Stomach (tissue), 9 donors: ENCODE results near the gene SMG1. TPM values are rescaled to one million over a fixed set of nuclear protein-coding genes. Genes with fewer than 3 reads are reported as not detected.

Experiments used
- DNase-seq, 2 donors: peaks; one replicate each; pipeline versions ENCODE4 v3.0.0 to v3.0.0-alpha.2; 2013 to 2019
- H3K27ac ChIP-seq, 5 donors: fragments of 200-600 bp in 4 of 5; sonication (generic) in 4 of 5; one replicate each; pipeline ENCODE4 v1.5.1; 2013 to 2019; ENCODE audit warnings: mild to moderate bottlenecking in 1 of 5, moderate library complexity in 1 of 5
- H3K27me3 ChIP-seq, 3 donors: fragments of 200-600 bp; sonication (generic); one replicate each; pipeline ENCODE4 v1.5.1; 2017 to 2019; ENCODE audit warnings: mixed run types in 1 of 3
- H3K36me3 ChIP-seq, 4 donors: fragments of 200-600 bp; sonication (generic); 1 replicate in 3 of 4; 2 replicates in 1 of 4; pipeline ENCODE4 v1.5.1; 2016 to 2019
- H3K4me1 ChIP-seq, 4 donors: fragments of 200-600 bp; sonication (generic); one replicate each; pipeline ENCODE4 v1.5.1; 2016 to 2019
- H3K4me3 ChIP-seq, 4 donors: fragments of 200-600 bp; sonication (generic) in 3 of 4; one replicate each; pipeline ENCODE4 v1.5.1; 2016 to 2019; ENCODE audit warnings: mild to moderate bottlenecking in 1 of 4
- H3K9me3 ChIP-seq, 4 donors: fragments of 200-600 bp; sonication (generic); one replicate each; pipeline ENCODE4 v1.5.1; 2016 to 2019
- CTCF ChIP-seq, 7 experiments: fragments of 450-650 bp in 4 of 7; fragments of 200-600 bp in 3 of 7; sonication (generic) in 3 of 7; IDR thresholded peaks; one replicate each; pipeline ENCODE4 v1.5.1; 2016 to 2019; ENCODE audit warnings: antibody characterized with exemption in 7 of 7, control low read depth in 2 of 7, mild to moderate bottlenecking in 1 of 7
- EP300 ChIP-seq: sonication (generic); formaldehyde crosslinking; IDR thresholded peaks from one replicate; pipeline ENCODE4 v1.6.1; 2017; ENCODE audit warnings: antibody characterized with exemption
- POLR2A ChIP-seq, 4 donors: fragments of 450-650 bp; IDR thresholded peaks; one replicate each; pipeline ENCODE4 v1.6.1; 2016; ENCODE audit warnings: antibody characterized with exemption in 4 of 4, control low read depth in 2 of 4, mild to moderate bottlenecking in 1 of 4, moderate library complexity in 1 of 4
- POLR2AphosphoS5 ChIP-seq, 3 donors: sonication (generic); formaldehyde crosslinking; IDR thresholded peaks; one replicate each; pipeline ENCODE4 v1.6.1; 2016; ENCODE audit warnings: antibody characterized with exemption in 3 of 3
- WGBS, 5 donors: extraction: QIAGEN DNeasy Blood & Tissue Kit in 3 of 5; methylation state at CpG; one replicate each; pipeline versions ENCODE4 v1.1.5 to v1.1.7; 2013 to 2018; 5-methylcytosine and 5-hydroxymethylcytosine counted together
- intact Hi-C: fragments of 100-400 bp; cut with DNase I; formaldehyde crosslinking; loops from one replicate; pipeline ENCODE4 v1.15.1; 2023; ENCODE audit warnings: low total_unique reads
- polyA plus RNA-seq, 3 donors: library from polyadenylated mRNA; stranded (reverse); fragments of 200-250 nt; gene quantifications; one replicate each; pipeline ENCODE4 v1.2.3, GENCODE V29; 2013
- total RNA-seq, 5 donors: library from RNA; depleted of rRNA; stranded (reverse); fragments of >200 nt; gene quantifications; one replicate each; pipeline versions ENCODE4 v1.1.0 to v1.2.3, GENCODE V29; 2014 to 2016
- donor health status: healthy with polysubstance abuse.
- donor health status: Bipolar disorder and iron deficiency.
- donor health status: healthy.

The SMG1 gene
- total and polyA plus RNA-seq, 8 donors: 3.8 to 135 (median 61.0) TPM

GRCh38 chr16:18943414-18943813 is 17.2 kb upstream of the SMG1 start:
- 84 to 92% (median 88%) methylated on average over 7 of the region's 7 CpGs for WGBS, 5 donors
- TF ChIP-seq POLR2A (IDR thresholded peaks at IDR 0.05) (no peak), POLR2AphosphoS5 (IDR thresholded peaks at IDR 0.05) (no peak), EP300 (no peak), CTCF (IDR thresholded peaks at IDR 0.05) (no peak)
- Histone ChIP-seq H3K36me3 (no peaks in the 10 kb centered on the region), H3K27ac (no peak overlapping the region), H3K4me1 (peaks cover 0 to 8% (median 3%) of the 10 kb centered on the region in 4 donors), H3K9me3 (no peaks in the 10 kb centered on the region), H3K4me3 (no peak overlapping the region), H3K27me3 (no peaks in the 10 kb centered on the region)
- intact Hi-C loops: no loop called here
- no peak for DNase-seq

GRCh38 chr16:18942061-18942460 is 15.9 kb upstream of the SMG1 start:
- Histone ChIP-seq H3K4me1 (peaks cover 0 to 8% (median 3%) of the 10 kb centered on the region in 4 donors), H3K4me3 (no peak overlapping the region), H3K9me3 (no peaks in the 10 kb centered on the region), H3K36me3 (no peaks in the 10 kb centered on the region), H3K27me3 (no peaks in the 10 kb centered on the region), H3K27ac (no peak overlapping the region)
- intact Hi-C loops: no loop called here
- DNase-seq: no peak
- WGBS, 5 donors: 30 to 47% (median 36%) methylated on average over 1 of the region's 1 CpG
- TF ChIP-seq POLR2AphosphoS5 (IDR thresholded peaks at IDR 0.05) (no peak), EP300 (no peak), CTCF (IDR thresholded peaks at IDR 0.05) (no peak), POLR2A (IDR thresholded peaks at IDR 0.05) (no peak)

GRCh38 chr16:18941471-18941870 is 15.3 kb upstream of the SMG1 start:
- Histone ChIP-seq H3K27me3 (no peaks in the 10 kb centered on the region), H3K9me3 (no peaks in the 10 kb centered on the region), H3K4me1 (peaks cover 0 to 6% (median 3%) of the 10 kb centered on the region in 4 donors), H3K27ac (no peak overlapping the region), H3K4me3 (no peak overlapping the region), H3K36me3 (no peaks in the 10 kb centered on the region)
- no peak for DNase-seq
- intact Hi-C loops: no loop called here
- TF ChIP-seq POLR2A (IDR thresholded peaks at IDR 0.05) (no peak), EP300 (no peak), CTCF (IDR thresholded peaks at IDR 0.05) (no peak), POLR2AphosphoS5 (IDR thresholded peaks at IDR 0.05) (no peak)

GRCh38 chr16:18938986-18939385 is 12.8 kb upstream of the SMG1 start:
- Histone ChIP-seq H3K4me3 (no peak overlapping the region), H3K36me3 (no peaks in the 10 kb centered on the region), H3K27ac (no peak overlapping the region), H3K4me1 (peaks cover 0 to 2% (median 0%) of the 10 kb centered on the region in 4 donors), H3K27me3 (no peaks in the 10 kb centered on the region), H3K9me3 (no peaks in the 10 kb centered on the region)
- intact Hi-C loops: no loop called here
- TF ChIP-seq POLR2A (IDR thresholded peaks at IDR 0.05) (no peak), EP300 (no peak), POLR2AphosphoS5 (IDR thresholded peaks at IDR 0.05) (no peak), CTCF (IDR thresholded peaks at IDR 0.05) (no peak)
- 90 to 98% (median 94%) methylated on average over 9 of the region's 9 CpGs for WGBS, 5 donors
- DNase-seq: no peak
